Renal cortex interstitium (tissue), 11 donors: Measurements from ENCODE around the gene ZNF230. TPM values are rescaled to one million over a fixed set of nuclear protein-coding genes. Genes with fewer than 3 reads are reported as not detected.

Experiments used
- DNase-seq, 11 donors: peaks; one replicate each; pipeline ENCODE4 v3.0.0-alpha.2; 2013; ENCODE audit warnings: low read depth in 9 of 11, low spot score in 4 of 11; ENCODE audit errors: extremely low read depth in 1 of 11
- polyA plus RNA-seq, 3 donors: library from polyadenylated mRNA; unstranded; fragments of 120-200 nt; gene quantifications; one replicate each; pipeline ENCODE4 v1.2.1, GENCODE V29; 2013; ENCODE audit not compliant: insufficient read length in 3 of 3

ZNF230 gene
- polyA plus RNA-seq, 3 donors: 6.0 to 7.7 (median 6.8) TPM

DNA sequence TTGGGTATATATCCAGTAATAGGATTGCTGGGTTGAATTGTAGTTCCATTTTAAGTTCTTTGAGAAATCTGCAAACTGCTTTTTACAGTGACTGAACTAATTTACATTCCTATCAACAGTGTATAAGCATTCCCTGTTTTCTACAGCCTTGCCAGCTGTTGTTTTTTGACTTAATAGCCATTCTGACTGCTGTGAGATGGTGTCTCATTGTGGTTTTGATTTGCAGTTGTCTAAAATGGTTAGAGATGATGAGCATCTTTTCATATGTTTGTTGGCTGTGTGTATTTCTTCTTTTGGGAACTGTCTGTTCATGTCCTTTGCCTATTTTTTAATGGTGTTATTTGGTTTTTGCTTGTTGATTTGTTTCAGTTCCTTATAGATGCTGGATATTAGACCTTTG is 18.5 kb downstream of the ZNF230 start:
- DNase-seq: no peak

DNA sequence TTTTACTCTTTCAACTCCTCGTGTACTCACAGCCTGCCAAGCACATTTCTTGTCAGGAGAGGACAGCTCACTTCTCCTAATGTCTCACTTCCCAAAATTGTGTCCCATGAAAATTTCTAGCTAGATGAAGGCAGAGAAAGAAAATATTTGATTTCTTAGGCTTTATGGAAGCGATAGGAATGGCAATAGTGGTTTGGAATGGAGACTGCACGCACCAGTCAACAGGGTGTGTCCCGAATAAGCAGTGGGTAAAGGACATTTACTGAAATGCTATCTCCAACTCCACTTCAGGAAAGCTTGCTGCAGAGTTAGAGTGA is 22.1 kb downstream of the ZNF230 start:
- peak in 1 of 11 donors; percentile 35 for DNase-seq

DNA sequence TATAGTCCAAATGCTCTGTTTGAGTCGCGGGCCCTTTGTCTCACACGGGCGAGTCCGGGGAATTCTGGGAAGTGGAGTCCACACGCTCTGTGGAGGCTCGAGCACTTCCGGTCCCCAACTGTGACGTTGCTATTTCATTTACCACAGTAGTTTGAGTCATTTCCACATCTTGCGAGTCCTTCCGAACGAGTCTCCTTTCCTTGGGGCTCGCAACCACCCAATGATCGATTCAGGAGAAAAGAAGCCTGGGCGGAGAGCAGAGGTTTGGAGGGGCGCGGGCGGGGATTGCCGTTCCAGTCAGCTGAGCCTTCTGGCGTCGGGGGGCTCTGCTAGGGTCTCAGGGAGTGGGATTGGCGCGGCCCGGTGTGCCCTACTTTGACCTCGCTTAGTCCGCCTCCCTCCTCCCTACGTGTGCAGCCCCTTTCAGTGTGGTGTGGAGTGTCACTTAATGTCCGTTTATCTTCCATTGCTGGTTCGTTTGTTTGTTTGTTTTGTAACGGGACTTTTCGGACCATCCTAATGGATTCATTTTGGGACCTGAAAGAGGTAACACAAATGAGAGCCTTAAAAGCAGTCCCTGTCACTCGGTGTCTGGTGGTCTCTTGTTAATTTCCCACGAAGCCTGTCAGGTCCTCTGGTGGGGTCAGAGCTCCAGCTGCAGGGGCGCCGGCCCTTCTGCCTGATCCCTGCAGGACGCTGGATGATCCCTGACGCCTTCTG is 22.6 kb downstream of the ZNF230 start, which contains the start of gene ZNF222:
Gene ZNF222 (plus strand): TSS at position 163 of the 720 bp plus-strand sequence. CDS start 58 bp downstream, at position 221.
- DNase-seq: peak; percentile 73 to 91 (median 83)

DNA sequence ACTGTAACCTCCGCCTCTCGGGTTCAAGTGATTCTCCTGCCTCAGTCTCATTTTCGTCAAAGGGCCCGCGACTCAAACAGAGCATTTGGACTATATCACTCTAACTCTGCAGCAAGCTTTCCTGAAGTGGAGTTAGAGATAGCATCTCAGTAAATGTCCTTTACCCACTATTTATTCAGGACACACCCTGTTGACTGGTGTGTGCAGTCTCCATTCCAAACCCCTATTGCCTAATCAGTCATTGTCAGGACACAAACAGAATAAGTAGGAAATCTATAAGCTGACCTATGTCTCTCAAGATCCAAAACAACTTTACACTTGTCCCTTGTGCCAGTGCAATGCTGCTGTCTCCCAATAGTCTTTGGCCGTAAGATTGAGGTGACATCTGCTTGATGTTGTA is 23.9 kb downstream of the ZNF230 start:
- DNase-seq: no peak

DNA sequence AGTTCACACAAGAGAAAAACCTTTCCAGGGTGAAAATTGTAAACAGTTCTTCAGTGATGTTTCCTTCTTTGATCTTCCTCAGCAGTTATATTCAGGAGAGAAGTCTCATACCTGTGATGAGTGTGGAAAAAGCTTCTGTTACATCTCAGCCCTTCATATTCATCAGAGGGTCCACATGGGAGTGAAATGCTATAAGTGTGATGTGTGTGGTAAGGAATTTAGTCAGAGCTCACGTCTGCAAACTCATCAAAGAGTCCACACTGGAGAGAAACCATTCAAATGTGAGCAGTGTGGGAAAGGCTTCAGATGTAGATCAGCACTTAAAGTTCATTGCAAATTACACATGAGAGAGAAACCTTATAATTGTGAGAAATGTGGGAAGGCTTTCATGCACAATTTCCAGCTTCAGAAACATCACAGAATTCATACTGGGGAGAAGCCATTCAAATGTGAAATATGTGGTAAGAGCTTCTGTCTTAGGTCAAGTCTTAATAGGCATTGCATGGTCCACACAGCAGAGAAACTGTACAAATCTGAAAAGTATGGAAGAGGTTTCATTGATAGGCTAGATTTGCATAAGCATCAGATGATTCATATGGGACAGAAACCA is 29.3 kb downstream of the ZNF230 start:
- DNase-seq: no peak

DNA sequence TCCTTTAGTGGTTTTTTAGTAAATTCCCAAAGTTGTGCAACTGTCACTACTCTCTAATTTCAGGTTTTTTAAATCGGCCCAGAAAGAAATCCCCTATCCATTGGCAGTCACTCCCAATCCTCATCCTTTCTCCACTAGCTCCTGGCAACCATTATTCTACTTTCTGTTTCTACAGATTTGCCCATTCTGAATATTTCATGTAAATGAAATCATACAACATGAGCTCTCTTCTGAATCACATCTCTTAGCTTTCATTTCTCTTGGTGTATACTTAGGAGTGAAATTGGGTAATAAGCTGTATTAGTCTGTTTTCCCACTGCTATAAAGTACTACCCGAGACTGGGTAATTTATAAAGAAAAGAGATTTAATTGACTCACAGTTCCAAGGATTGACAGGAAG is 39.4 kb downstream of the ZNF230 start:
- no peak for DNase-seq

DNA sequence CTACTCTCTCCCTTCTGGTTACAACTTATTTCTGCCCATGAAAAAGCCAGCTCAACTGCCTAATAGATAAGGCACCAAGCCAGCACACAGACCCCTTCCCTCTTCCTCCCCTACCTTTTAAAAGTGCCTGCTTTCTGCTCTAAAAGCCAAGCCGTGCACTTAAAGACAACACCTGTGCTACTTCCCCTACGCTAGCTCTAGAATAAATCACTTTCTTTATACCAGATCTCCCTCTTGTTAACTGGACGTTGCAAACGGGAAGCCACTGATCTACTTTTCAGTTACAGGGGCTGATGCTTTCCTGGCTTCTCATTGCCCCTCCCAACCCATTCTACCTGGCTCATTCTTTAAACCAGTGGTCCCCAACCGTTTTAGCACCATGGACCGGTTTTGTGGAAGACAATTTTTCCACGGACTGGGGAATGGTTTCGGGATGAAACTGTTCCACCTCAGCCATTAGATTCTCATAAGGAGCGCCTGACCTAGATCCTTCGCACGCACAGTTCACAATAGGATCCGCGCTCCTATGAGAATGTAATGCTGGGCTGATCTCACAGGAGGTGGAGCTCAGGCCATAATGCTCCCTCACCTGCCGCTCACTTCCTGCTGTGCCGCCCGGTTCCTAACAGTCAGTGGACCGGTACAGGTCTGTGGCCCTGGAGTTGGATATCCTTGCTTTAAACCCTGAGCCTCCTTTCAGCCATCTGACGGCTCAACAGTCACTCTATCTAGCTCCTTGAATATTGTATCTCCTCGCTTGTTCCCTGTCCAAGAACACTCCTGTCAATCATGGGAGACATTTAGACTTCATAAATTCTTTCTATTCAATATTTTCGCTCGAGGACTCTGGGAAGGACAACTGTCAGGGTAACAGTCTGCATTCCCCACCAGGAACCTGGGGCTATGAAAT is 48.2 kb downstream of the ZNF230 start:
- peak in 4 of 11 donors; percentile 7 to 35 (median 16) for DNase-seq

DNA sequence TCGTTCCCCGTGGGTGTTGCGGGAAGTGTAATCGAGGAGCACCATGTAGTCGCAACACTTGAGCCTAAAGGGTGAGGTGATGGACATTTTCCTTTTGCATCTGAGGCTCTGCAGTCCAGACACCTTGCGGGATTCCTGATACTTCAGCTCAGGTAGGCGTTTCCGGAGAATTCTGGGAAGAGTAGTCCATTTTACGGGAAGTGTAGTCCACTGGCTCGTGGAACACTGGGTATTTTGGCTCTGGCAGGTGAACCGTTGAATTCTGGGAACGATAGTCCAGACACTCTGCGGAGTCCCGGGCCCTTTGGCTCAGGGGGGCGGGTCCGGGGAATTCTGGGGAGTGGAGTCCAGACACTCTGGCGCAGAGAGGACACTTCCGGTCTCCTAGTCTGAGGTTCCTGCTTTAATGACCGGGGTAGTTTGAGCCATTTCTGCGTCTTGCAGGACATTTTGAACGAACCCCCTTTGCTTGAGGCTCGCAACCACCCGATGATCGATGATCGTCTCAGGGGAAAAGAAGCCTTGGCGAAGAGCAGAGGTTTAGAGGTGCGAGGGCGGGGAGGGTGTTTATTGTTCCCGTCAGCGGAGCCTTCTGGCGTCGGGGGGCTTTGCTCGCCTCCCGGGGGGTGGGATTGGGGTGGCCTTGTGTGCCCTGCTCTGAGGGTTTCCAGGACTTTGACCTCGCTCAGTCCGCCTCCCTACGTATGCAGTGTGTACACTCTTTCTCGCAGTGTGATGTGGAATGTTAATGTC is 49.1 kb downstream of the ZNF230 start, which contains the start of gene ZNF223:
Gene ZNF223 (plus strand): TSS at position 387 of the 753 bp plus-strand sequence. CDS start 3,141 bp downstream, outside the sequence.
- DNase-seq: peak; percentile 86 to 98 (median 91)

DNA sequence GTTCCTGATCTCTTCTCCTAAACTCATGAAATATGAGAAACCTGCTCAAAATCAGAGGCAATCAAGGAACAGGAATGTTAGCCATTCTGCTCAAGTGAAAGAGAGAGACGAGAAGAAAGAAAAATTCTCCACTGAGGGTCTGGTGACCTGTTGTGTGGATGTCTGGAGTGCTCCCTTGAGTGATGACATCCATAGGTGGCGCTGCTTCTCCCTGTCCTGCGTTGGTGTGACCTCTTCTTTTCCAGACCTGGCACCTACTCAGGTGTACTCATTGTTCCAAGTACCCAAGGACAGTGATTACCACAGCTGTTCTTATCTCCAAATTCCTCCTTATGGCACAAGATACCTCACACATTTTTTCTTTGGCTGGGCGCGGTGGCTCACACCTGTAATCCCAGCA is 53.1 kb downstream of the ZNF230 start:
- DNase-seq: no peak

DNA sequence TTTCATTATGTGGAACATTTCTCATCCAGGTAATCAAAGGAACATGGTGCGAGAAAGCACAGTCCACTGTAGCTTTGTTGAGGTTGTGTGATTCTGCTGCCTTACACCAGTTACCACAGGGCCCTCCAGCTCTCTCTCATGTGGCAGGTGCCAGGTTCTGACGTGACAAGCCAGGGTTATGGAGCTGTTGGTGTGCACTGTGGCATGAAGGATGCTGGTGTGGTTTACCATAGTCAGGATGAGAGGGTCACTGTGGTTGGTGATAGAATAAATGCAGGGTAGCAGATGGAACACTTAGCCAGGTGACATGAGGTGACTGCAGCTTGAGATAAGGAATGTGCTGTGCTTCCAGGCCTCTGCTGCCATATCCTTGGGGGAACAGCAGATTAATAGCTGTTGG is 56.5 kb downstream of the ZNF230 start:
- DNase-seq: no peak

DNA sequence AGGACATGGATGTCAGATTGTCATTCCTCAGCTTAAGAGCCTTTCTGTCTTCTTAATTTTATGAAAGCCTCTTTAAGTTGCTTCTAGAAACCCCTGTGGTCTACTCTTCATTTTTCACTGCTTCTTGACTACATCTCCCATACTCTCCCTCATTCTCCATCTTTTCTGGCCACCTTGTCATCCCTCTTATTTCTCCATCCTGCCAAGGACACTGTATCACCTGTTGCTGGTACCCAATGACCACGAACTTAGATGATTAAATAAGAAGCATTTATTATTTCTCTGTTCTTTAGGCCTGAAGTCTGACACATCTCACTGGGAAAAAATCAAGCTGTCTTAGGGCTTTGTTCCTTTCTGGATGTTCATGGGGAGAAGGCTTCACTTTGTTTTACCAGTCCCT is 58.3 kb downstream of the ZNF230 start:
- no peak for DNase-seq

Other genes starting within 250 kb of the ZNF230 start
- 10 to 100 TPM; 45.3 to 64.3 (median 53.6) TPM for gene SMG9, start 248.0 kb upstream of the ZNF230 start, polyA plus RNA-seq
- gene KCNN4, start 222.0 kb upstream of the ZNF230 start, polyA plus RNA-seq: 1 to 10 TPM in 2 of 3 donors, under 1 TPM in 1; 0.70 to 2.8 (median 1.2) TPM
- under 1 TPM; 0.17 to 0.41 (median 0.30) TPM for gene LYPD5, start 200.5 kb upstream of the ZNF230 start, polyA plus RNA-seq
- 10 to 100 TPM; 14.5 to 22.3 (median 14.9) TPM for gene ZNF283, start 175.6 kb upstream of the ZNF230 start, polyA plus RNA-seq
- gene ZNF404, start 119.0 kb upstream of the ZNF230 start, polyA plus RNA-seq: 10 to 100 TPM; 10.5 to 16.5 (median 16.5) TPM
- 10 to 100 TPM; 25.0 to 31.0 (median 26.9) TPM for gene ZNF45, start 67.7 kb upstream of the ZNF230 start, polyA plus RNA-seq
- 1 to 10 TPM; 6.0 to 9.3 (median 7.2) TPM for gene ZNF221, start 51.7 kb upstream of the ZNF230 start, polyA plus RNA-seq
- 10 to 100 TPM; 13.9 to 17.2 (median 14.3) TPM for gene ZNF155, start 18.8 kb upstream of the ZNF230 start, polyA plus RNA-seq
- gene ZNF222, start 22.4 kb downstream of the ZNF230 start, polyA plus RNA-seq: 10 to 100 TPM in 2 of 3 donors, 1 to 10 TPM in 1; 9.7 to 11.4 (median 10.2) TPM
- gene ZNF223, start 49.1 kb downstream of the ZNF230 start, polyA plus RNA-seq: 10 to 100 TPM; 10.7 to 15.1 (median 12.4) TPM
- 1 to 10 TPM; 3.2 to 5.9 (median 3.5) TPM for gene ZNF284, start 69.2 kb downstream of the ZNF230 start, polyA plus RNA-seq
- gene ZNF224, start 91.4 kb downstream of the ZNF230 start, polyA plus RNA-seq: 10 to 100 TPM; 23.5 to 49.8 (median 31.8) TPM
- 10 to 100 TPM in 1 of 3 donors, 1 to 10 TPM in 2; 9.1 to 11.6 (median 9.5) TPM for gene ZNF225, start 110.4 kb downstream of the ZNF230 start, polyA plus RNA-seq
- 10 to 100 TPM; 13.8 to 21.3 (median 15.1) TPM for gene ZNF234, start 138.6 kb downstream of the ZNF230 start, polyA plus RNA-seq
- 10 to 100 TPM; 24.0 to 35.1 (median 30.5) TPM for gene ZNF226, start 162.1 kb downstream of the ZNF230 start, polyA plus RNA-seq
- 10 to 100 TPM; 25.1 to 27.5 (median 25.8) TPM for gene ZNF227, start 209.6 kb downstream of the ZNF230 start, polyA plus RNA-seq